Natural killer cell (primary cell): ENCODE measurements around the gene PNRC1. TPM values are rescaled to one million over a fixed set of nuclear protein-coding genes. Genes with fewer than 3 reads are reported as not detected.

Source experiments
- ATAC-seq, 3 donors: fragments of 150-1000 bp in 2 of 3; fragments of 200-7000 bp in 1 of 3; cut with Tn5 transposase; 1 replicate in 1 of 3; 2 replicates in 2 of 3; pipeline ENCODE4 v1.10.0; 2021; ENCODE audit warnings: mild to moderate bottlenecking in 2 of 3, moderate library complexity in 2 of 3
- DNase-seq, 2 donors: peaks; one replicate each; pipeline versions ENCODE4 v3.0.0 to v3.0.0-alpha.2; 2013 to 2021; ENCODE audit warnings: mixed read lengths in 1 of 2
- H3K27ac ChIP-seq: one replicate; pipeline ENCODE4 v1.5.1; 2013; ENCODE audit warnings: mild to moderate bottlenecking, low read length
- H3K27me3 ChIP-seq: one replicate; pipeline ENCODE4 v1.6.1; 2013; ENCODE audit warnings: low read length; ENCODE audit not compliant: control insufficient read depth, insufficient read depth
- H3K36me3 ChIP-seq: one replicate; pipeline ENCODE4 v1.6.1; 2013; ENCODE audit warnings: low read length; ENCODE audit not compliant: control insufficient read depth, insufficient read depth
- H3K4me1 ChIP-seq: one replicate; pipeline ENCODE4 v1.6.1; 2013; ENCODE audit warnings: low read length; ENCODE audit not compliant: control insufficient read depth, insufficient read depth
- H3K4me3 ChIP-seq: one replicate; pipeline ENCODE4 v1.5.1; 2013; ENCODE audit warnings: low read length
- H3K9me3 ChIP-seq: one replicate; pipeline ENCODE4 v1.6.1; 2013; ENCODE audit warnings: low read length; ENCODE audit not compliant: control insufficient read depth, insufficient read depth
- H3K27ac Mint-ChIP-seq, 2 donors: one replicate each; pipeline ENCODE4 v1.8.0; 2022; ENCODE audit warnings: mild to moderate bottlenecking in 2 of 2, mixed read lengths in 2 of 2, moderate library complexity in 1 of 2
- H3K27me3 Mint-ChIP-seq, 2 donors: one replicate each; pipeline ENCODE4 v1.8.0; 2022; ENCODE audit warnings: low read depth in 2 of 2, mixed read lengths in 2 of 2
- H3K36me3 Mint-ChIP-seq: one replicate; pipeline ENCODE4 v1.8.0; 2022; ENCODE audit warnings: mixed read lengths
- H3K4me1 Mint-ChIP-seq, 2 donors: one replicate each; pipeline ENCODE4 v1.8.0; 2022; ENCODE audit warnings: mixed read lengths in 2 of 2
- H3K4me3 Mint-ChIP-seq: one replicate; pipeline ENCODE4 v1.8.0; 2022; ENCODE audit warnings: mild to moderate bottlenecking, moderate library complexity, mixed read lengths
- H3K9me3 Mint-ChIP-seq, 2 donors: one replicate each; pipeline ENCODE4 v1.8.0; 2022; ENCODE audit warnings: mixed read lengths in 2 of 2
- WGBS: methylation state at CpG from one replicate; pipeline ENCODE4 v1.1.7; 2013; ENCODE audit warnings: missing lambda C conversion rate; ENCODE audit not compliant: insufficient coverage; 5-methylcytosine and 5-hydroxymethylcytosine counted together
- intact Hi-C: fragments of 100-400 bp; cut with micrococcal nuclease; formaldehyde crosslinking; loops from one replicate; pipeline ENCODE4 v1.14.2; 2022
- total RNA-seq, 4 donors: library from RNA; stranded (reverse); fragments of 120-200 nt in 1 of 4; gene quantifications; one replicate each; pipeline versions ENCODE4 v1.2.3 to v1.2.4, GENCODE V29; 2013 to 2022
- TF ChIP-seq, protein P1 (sequence below): fragments of 200-600 bp; IDR thresholded peaks from one replicate; pipeline ENCODE4 v1.8.0; 2022; ENCODE audit warnings: antibody characterized with exemption

Gene PNRC1
- total RNA-seq, 3 donors from 2014 or later (not counting 1 experiment from before 2014, with no cell fraction given) = 695 to 970 (median 712) TPM

DNA sequence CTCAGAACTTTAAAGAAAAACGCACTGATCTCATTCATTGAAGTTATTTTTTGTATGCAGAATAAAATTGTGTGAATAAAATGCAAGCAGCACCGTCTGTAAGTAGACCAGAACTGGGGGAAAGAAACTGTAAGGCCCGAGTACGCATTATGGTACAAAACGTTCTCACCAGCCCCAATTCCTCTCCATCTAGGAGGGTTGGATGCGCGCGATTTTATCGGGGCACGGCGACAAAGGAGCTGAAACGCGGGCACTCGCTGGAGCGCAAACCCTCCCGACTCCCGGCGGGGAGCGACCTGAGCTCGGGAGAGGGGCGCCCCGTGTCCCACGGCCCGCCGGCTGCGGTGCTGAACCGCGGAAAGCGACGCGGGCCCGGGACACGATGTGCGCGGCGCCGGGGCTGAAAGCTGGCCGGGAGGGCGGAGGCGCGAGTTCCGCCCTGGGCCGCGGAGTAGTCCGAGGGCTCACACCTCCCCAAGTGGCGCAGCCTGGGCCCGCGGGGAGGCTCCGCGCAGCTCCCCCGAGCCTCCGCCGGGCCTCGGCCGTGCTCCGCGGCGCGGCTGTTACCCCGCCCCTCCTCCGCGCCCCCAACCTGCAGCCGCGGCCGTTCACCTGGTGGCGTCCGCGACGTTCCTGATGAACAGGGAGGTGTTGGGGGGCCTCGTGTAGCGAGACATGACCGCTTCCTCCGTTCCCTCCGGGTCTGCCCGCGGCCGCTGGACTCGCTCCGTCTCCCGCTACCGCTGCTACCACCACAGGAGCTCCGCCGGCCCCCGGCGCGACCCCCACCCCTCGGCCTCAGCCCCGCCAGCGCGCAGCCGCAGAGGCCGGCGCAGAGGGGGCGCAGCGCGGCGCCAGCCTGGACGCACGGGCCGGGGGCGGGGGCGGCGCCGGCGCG lies 36.9 kb downstream of the PNRC1 start, which contains the start of gene SRSF12:
Gene SRSF12 (minus strand): TSS at position 861 of the 898 bp plus-strand sequence. CDS start 184 bp downstream, at position 677.
- H3K9me3 ChIP-seq = no peaks in the 10 kb centered on the region
- H3K4me1 Mint-ChIP-seq = peaks cover 6 to 15% of the 10 kb centered on the region in 2 donors
- TF ChIP-seq, protein P1, sequence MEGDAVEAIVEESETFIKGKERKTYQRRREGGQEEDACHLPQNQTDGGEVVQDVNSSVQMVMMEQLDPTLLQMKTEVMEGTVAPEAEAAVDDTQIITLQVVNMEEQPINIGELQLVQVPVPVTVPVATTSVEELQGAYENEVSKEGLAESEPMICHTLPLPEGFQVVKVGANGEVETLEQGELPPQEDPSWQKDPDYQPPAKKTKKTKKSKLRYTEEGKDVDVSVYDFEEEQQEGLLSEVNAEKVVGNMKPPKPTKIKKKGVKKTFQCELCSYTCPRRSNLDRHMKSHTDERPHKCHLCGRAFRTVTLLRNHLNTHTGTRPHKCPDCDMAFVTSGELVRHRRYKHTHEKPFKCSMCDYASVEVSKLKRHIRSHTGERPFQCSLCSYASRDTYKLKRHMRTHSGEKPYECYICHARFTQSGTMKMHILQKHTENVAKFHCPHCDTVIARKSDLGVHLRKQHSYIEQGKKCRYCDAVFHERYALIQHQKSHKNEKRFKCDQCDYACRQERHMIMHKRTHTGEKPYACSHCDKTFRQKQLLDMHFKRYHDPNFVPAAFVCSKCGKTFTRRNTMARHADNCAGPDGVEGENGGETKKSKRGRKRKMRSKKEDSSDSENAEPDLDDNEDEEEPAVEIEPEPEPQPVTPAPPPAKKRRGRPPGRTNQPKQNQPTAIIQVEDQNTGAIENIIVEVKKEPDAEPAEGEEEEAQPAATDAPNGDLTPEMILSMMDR = no peak
- no peaks in the 10 kb centered on the region for H3K36me3 Mint-ChIP-seq
- no peaks in the 10 kb centered on the region for H3K36me3 ChIP-seq
- H3K4me3 Mint-ChIP-seq = peak within 1 kb of the TSS; percentile 93
- peak within 1 kb of the TSS; percentile 54 to 78 for H3K27ac Mint-ChIP-seq
- H3K4me3 ChIP-seq = peak within 1 kb of the TSS; percentile 37
- DNase-seq (peak; percentile 46 to 59), ATAC-seq (peak; percentile 89 to 95 (median 93))
- intact Hi-C loops = loop anchor here (5.0 kb wide), 1 partner anchor 35 kb away; the partner anchor contains the start of gene PNRC1
- H3K27ac ChIP-seq = no peak within 1 kb of the TSS
- no peaks in the 10 kb centered on the region for H3K27me3 Mint-ChIP-seq
- H3K9me3 Mint-ChIP-seq = no peaks in the 10 kb centered on the region
- under 1% methylated on average over 106 of the region's 106 CpGs for WGBS
- H3K27me3 ChIP-seq = no peaks in the 10 kb centered on the region
- peaks cover 9% of the 10 kb centered on the region for H3K4me1 ChIP-seq

DNA sequence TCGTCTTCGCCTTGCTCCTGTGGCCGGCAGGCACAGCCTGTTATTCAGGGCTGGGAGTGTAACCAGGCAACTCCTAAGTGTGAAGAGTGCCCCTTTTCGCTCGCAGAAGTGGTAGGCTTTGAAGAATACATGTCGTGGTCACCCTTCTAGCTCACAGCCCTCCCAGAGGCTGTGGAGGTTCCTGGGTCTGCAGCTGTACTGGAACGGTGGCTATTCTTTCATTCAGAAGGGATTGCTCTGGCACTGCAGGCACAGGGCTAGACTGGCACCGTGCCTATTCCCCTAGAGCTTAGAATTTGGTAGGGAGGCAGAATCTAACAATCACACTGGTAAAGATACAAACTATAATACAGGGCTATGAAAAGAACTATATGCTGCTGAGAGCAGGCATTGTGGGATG lies 38.4 kb downstream of the PNRC1 start:
- intact Hi-C loops = loop anchor here (5.0 kb wide), 1 partner anchor 37 kb away; the partner anchor contains the start of gene PNRC1
- Mint-ChIP-seq H3K27ac (no peak overlapping the region), H3K4me1 (peaks cover 6 to 15% of the 10 kb centered on the region in 2 donors)

DNA sequence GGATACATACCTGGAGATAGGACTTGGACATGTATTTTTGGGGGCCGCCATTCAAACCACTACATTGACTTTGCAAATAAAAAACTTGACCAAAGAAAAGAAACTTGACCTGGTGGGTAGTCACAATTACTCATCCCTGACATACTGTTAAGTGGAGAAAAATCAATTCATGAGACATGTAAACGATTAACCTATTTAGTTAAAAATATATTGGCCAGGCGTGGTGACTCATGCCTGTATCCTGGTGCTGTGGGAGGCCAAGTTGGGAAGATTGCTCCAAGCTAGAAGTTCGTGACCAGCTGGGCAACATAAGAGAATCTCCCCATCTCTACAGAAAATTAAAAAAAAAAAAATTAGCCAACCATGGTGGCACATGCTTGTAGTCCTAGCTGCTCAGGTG lies 39.8 kb downstream of the PNRC1 start:
- TF ChIP-seq, protein P1 = no peak
- H3K4me3 Mint-ChIP-seq = no peak overlapping the region

More for the DNA sequence above, 38.4 kb downstream of the PNRC1 start:
- TF ChIP-seq, protein P1 = no peak
- no peaks in the 10 kb centered on the region for H3K27me3 Mint-ChIP-seq
- ATAC-seq (no peak), DNase-seq (no peak)
- no peaks in the 10 kb centered on the region for H3K27me3 ChIP-seq
- H3K4me3 ChIP-seq = no peak overlapping the region
- 55% methylated on average over 7 of the region's 8 CpGs for WGBS
- no peaks in the 10 kb centered on the region for H3K36me3 Mint-ChIP-seq
- H3K4me1 ChIP-seq = peaks cover 9% of the 10 kb centered on the region
- no peaks in the 10 kb centered on the region for H3K9me3 ChIP-seq
- no peaks in the 10 kb centered on the region for H3K9me3 Mint-ChIP-seq
- no peak overlapping the region for H3K27ac ChIP-seq
- no peaks in the 10 kb centered on the region for H3K36me3 ChIP-seq
- H3K4me3 Mint-ChIP-seq = peak overlapping the region; percentile 68

More for the DNA sequence above, 39.8 kb downstream of the PNRC1 start:
- no peak for DNase-seq
- Histone ChIP-seq H3K4me1 (peaks cover 9% of the 10 kb centered on the region), H3K4me3 (no peak overlapping the region), H3K9me3 (no peaks in the 10 kb centered on the region), H3K27ac (no peak overlapping the region), H3K36me3 (no peaks in the 10 kb centered on the region), H3K27me3 (no peaks in the 10 kb centered on the region)
- H3K27me3 Mint-ChIP-seq = no peaks in the 10 kb centered on the region
- peaks cover 10 to 15% of the 10 kb centered on the region in 2 donors for H3K4me1 Mint-ChIP-seq
- peaks cover 4% of the 10 kb centered on the region for H3K36me3 Mint-ChIP-seq
- WGBS = 83% methylated on average over 1 of the region's 4 CpGs
- no peak overlapping the region for H3K27ac Mint-ChIP-seq
- ATAC-seq = no peak
- intact Hi-C loops = no loop called here
- no peaks in the 10 kb centered on the region for H3K9me3 Mint-ChIP-seq
